GM18508 (cell line): ENCODE measurements around the gene SFT2D2.

Source experiments
- ATAC-seq: cut with Tn5 transposase; IDR thresholded peaks from one replicate; pipeline ENCODE4 v1.9.1; 2021; ENCODE audit warnings: moderate number of reproducible peaks; ENCODE audit not compliant: insufficient read depth, unreplicated experiment

The SFT2D2 gene

DNA sequence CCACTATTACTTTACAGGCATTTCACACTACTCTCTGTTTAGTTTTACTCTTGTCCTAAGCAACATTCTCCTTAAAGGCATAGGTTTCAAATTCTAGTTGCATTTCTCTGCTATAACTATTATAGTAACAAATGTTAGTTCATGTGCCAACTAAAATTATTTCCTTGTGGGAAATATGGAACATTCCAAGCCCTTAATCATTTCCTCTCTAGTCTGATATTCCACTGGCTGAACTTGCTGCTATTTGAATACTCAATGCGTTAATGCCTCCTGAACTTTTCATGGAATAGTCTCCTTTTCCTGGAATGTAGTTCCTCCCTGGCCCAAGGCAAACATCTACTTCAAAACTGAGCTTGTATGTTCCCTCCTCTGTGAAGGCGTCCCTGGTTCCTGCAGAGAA lies 35.6 kb downstream of the SFT2D2 start:
- ATAC-seq: no peak

DNA sequence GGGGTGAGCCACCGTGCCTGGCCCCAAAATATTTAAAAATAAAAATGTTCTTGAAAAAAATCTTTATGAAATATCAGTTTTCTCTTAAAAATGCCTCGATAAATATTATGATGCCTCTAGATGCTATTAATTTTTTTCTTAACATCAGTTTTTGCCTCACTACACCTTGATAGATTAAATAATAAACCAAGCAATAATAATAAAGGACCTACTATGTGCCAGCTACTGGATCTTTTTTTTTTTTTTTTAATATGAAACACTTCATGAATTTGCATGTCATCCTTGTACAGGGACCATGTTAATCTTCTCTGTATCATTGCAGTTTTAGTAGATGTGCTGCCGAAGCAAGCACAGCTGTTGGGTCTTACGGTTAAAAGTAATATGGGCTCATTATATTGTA lies 37.3 kb downstream of the SFT2D2 start:
- no peak for ATAC-seq

DNA sequence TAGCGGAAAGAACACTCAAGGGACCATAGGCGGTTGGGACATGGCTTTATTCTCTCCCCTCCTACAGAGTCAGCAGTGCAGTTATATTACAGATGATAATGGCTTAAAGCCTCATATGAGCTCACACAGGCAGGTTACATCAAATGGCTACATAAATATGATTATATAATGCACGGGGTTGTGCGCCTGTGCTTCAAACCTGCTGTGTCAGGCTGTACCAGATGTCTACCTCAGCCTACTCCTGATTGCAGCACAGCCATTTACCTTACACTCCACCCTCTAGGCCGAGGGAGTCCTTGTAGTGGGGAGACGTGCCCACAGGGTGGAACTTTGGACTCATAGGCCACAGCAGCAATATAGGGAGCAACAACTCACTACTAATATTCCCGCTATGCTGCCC lies 38.5 kb downstream of the SFT2D2 start:
- no peak for ATAC-seq

DNA sequence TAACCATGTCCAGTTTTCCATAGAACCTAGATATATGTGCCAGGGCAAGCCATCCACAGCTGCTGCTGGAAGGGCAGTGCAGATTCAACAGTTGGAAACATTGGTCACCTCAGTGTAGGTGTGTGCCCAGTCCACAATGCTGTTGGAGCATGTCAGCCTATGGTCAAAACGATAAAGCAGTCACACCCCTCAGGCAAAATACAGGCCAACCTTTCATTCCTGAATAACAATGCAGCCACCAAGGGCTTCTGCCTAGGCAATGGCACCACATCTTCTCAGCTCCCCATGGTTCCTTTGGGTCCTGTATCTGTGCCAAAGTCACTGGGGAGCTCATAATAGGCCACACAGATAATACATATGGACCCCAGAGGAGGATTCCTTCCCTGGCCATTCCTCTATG lies 39.8 kb downstream of the SFT2D2 start:
- no peak for ATAC-seq

DNA sequence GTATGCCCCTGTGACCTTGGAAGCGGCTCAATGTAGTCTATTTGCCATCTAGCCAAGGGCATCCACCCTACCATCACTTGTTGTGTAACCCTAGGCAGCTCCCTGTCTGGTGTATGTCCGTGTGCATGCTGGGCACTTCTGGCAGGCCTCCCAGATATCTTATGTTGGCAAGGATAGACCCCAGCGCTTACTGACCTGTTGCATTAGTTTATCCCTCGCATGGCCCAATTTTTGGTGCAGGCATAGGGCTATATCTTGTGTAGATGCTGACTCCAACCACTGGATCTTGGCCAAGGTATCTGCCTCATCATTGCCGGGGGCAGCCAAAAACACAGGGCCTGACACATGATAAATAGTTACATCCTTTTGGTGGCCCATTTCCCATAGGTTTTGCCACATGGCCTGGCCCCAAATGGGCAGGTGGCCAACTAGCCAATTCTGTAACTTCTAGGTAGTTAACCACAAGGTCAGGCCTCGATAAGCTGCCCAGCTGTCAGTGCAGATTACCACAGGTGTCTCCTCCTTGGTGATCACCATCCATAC lies 40.9 kb downstream of the SFT2D2 start:
- no peak for ATAC-seq

DNA sequence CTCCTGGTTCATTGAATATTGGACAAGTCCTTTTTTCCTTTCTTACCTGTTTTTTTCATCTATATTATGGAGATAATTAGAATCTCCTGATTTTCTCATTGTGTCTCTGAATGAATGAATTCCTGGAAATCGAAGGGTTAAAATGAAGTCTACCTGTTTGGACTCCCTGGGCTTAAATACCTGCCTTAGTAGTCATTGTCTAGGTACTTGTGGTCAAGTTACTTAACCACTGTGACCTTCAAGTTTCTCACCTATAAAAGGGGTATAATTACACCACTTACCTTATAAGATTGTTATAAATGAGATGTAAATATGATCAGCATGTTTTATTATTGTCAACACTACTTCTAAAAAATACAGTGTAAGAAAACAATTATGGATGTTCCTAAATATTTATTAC lies 45.8 kb downstream of the SFT2D2 start:
- ATAC-seq: no peak

DNA sequence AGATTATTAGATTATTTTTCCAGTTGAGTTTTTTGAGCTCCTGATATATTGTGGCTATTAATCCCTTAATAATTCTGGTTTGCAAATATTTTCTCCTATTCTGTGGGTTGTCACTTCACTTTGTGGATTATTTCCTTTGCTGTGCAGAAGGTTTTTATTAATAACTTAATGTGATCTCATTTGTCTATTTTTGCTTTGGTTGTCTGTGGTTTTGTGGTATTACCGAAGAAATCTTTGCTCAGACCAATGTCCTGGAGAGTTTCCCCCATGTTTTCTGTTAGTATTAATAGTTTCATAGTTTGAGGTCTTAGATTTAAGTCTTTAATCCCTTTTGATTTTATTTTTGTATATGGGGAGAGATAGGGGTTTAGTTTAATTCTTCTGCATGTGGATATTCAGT lies 47.8 kb downstream of the SFT2D2 start:
- no peak for ATAC-seq

DNA sequence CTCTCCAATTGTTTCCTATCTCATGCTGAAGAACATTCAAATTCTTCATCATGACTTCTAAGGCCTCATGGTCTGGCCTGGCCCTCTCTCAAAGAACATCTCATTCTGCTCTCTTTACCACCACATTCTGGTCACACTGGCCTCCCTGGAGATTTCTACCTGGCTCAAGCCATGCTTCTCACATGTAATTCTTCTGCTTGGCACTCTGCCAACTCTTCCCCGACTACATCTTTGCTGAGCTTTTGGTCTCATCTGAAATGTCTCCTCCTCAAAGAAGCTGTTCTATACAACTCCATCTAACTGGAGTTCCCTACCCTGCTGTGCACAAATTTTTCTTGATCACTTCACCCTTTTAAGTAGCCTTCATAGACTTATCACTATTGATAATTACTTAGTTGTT lies 53.4 kb downstream of the SFT2D2 start:
- ATAC-seq: no peak

DNA sequence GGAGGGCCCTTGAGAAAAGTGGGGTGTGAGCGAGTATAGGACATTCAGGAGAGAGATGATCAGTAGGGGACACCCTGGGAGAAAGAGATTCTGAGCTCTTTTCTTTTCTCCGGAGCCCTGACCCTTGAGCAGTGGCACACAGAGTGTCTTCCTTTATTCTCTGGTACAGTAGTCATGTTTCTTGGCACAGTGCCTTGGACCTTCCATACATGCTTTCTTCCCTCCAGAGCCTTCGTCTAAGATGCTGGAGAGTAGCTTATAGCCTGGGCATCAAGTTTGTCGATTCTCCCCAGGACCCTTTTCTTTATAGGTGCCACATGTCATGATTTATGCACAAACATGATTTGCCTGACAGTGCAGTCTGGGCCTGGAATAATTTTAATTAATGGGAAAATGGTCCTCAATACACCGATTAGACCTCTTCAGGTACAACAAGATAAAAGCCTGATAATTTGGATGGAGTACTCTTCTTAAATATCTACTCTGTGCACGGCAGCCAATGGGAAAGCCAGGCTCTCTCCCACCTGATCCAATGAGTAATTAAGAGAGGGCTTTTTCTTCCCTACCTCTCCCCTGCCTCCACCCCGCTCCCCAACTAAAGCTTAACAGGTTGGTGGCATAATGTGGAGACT lies 54.6 kb downstream of the SFT2D2 start, which contains the start of gene TBX19:
Gene TBX19, plus strand, starts transcription at position 582 of the 632 bp plus-strand sequence. CDS start 214 bp downstream, outside the sequence.
- ATAC-seq: no peak

DNA sequence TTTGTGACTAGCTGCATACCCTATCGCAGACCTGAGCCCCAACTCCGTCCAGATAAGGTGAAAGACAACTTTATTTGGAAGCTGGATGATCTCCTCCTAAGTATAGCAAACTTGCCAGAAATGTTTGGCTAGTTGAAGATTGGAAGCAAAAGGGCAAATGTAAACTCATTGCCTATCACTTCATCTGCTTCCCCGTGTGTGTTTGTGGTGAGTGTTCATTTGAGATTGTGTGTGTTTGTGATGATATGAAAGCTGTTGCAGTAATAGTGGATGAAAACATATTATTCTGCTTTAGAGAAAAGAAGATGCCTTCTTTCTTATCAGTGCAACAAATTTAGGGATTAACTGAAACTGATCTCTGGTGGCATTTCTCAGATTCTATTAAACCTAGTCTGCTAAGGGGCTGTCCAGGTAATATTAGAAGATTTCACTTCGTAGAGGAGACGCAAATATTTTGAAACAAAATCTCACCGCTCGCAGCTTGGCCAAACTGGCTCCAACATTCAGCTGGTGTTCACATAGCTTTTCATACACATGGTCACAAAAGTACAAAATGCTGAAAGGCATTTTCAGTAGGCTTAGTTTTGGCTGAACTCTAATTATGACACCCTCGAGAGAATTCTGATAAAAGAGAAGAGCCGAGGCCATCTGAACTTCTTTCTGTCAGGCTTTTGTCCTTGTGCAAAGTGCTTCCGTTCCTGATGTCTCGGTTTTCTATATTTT lies 56.0 kb downstream of the SFT2D2 start:
- ATAC-seq: no peak

DNA sequence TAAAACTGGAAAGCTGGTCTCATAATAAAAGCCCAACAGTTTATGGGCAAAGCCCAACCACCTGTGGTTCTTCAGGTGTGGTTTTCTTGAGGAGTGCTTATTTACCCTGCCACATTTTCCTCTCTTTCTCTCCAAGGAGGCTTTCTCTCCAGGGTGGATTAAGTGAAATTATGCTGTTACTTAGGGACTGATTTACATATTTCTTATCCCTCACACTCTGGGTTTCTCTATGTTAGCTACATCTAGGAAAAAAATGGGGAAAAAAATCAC lies 59.7 kb downstream of the SFT2D2 start:
- no peak for ATAC-seq

DNA sequence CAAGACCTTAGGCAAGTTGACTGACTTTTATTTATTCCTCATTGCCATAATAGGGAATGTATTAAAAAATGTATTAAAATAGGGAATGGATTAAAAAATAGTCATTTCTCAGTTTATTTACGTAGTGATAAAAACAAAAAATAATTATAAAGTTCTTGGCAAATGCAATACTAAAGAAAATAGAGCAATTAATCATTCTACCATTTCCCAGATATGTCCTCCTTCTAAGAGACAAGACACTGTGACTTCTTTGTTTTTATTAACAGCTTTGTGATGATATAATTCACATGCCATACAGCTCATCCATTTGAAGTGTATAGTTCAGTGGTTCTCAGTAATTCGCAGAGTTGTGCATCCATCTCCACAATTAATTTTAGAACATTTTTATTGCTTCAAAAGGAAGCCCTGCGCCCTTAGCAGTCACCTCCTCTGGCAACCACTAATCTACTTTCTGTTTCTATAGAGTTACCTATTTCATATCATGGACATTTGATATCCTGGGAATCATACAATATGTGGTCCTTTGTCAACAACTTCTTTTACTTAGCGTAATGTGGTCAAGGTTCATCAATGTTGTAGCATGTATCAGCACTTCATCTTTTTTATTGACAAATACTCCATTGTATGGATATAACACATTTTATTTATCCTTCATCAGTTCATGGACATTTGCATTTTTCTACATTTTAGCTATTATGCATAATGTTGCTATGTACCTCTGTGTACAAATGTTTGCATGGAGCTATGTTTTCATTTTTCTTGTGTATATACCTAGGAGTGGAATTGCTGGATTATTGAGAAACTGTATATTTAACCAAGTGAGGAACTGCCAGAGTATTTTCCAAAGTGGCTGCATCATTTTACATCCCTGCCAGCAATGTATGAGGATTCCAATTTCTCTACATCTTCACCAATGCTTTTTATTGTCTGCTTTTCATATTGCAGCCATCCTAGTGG lies 60.4 kb downstream of the SFT2D2 start:
- no peak for ATAC-seq

DNA sequence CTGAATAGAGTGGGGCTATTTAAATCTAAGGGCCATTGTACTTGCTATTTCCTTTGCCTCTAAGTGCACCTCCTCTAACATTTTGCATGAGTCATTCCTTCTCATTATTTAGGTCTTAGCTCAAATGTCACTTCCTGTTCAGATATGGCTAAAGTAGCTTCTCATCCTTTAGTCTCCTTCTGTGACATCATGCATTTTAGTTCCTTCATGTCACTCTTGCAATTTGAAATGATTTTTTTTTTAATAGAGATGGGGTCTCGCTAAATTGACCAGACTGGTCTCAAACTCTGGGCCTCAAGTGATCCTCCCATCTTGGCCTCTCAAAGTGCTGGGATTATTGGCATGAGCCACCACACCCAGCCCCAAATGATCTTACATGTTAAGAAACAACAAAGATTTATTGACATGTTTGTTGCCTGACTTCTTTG lies 61.4 kb downstream of the SFT2D2 start:
- no peak for ATAC-seq

DNA sequence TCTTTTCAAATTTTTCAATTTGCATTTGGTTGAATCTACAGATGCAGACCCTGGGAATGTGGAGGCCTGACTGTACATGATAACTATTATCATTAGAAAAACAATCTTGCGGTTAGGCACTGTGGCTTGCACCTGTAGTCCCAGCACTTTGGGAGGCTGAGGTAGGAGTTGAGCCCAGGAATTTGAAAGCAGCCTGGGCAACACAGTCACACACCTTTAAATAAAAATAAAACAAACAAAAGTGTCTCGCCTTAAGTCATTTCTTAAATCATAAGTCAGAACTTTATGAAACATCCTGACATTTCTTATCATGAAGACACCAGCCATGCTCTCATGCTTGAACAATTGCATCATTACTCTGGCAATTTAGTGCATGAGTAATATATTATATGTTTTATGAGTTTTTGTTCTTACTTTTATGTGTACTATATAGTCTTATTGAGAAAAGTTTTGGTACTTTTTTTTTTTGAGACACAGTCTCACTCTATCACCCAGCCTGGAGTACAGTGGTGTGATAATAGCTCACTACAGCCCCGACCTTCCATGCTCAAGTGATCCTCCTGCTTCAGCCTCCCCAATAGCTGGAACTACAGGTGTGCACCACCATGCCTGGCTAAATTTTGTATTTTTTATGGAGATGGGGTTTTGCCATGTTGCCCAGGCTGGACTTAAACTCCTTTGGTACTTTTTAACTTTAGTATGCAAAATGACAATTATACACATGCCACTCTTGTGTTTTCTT lies 62.7 kb downstream of the SFT2D2 start:
- ATAC-seq: no peak

DNA sequence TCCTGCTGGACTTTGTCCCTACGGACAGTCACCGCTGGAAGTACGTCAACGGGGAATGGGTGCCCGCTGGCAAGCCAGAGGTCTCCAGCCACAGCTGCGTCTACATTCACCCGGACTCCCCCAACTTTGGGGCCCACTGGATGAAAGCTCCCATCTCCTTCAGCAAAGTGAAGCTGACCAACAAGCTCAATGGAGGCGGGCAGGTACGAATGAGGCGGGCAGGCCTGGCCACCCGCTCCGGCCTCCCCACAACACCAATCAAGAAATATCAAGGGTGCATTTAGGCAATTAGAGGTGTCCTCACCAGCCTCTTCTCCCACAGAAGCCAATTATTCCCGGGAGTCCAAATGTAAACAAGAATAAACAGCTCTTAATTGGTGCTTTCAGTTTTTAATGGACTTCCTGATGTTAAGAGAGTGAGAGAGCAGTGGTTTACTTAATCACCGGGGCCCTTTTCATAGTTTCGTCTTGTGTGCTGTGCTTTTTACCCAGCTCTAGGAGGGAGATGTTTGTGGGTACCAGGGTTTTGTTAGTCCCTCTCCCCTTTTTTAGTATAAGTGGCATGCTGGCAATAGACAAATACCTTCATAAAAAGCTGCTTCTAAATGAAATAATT lies 65.5 kb downstream of the SFT2D2 start:
- ATAC-seq: no peak

DNA sequence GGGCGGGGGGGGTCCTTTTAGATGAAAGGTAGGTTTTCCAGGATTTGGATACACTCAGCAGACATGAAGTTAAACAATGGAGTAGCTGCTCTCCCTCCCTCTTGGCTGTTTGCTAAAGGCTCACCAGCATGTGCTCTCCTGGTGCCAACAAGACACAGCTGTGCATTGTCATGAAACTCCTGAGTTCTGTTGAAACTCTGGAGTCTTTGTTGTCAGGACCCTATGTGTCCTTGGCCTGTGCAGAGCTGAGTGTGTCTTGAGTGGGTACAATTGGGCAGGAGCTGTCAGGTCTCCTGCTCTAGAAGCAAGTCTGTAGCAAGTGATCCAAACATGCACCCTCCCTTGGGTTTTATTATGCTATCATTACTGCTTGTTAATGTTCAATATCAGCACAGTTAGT lies 67.6 kb downstream of the SFT2D2 start:
- no peak for ATAC-seq

DNA sequence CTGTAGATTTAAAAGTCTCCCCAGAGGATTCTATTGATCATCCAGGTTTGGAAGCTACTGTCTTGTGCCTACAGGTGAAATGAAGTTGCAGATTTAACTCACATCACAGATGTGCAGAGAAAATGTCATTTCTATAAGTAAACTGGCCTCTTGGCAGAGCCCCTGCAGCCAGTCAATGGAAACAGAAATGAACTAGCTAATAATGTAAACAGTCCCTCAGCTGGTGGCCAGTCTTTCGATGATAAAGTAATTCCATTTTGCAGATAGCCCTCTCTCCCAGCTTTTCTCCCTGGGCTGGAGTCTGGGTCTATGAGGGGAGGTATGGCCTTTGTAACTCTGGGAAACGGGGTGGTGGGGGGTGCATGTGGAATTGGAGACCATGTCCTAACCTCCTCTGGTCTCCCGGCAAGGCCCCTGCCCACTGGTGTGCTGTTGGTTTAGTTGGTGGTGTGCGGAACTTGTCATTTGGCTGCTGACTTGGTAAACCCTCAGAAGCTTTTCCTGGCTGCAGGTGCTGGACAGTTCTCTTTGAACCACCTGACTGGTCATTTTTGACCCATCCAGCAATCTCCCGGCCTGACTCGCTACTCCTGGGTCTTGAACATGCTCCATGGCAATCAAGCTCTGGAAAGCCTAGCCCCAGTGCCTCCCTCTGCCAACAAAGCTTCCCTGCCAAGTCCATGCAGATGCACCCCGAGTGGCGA lies 69.8 kb downstream of the SFT2D2 start:
- ATAC-seq: no peak

DNA sequence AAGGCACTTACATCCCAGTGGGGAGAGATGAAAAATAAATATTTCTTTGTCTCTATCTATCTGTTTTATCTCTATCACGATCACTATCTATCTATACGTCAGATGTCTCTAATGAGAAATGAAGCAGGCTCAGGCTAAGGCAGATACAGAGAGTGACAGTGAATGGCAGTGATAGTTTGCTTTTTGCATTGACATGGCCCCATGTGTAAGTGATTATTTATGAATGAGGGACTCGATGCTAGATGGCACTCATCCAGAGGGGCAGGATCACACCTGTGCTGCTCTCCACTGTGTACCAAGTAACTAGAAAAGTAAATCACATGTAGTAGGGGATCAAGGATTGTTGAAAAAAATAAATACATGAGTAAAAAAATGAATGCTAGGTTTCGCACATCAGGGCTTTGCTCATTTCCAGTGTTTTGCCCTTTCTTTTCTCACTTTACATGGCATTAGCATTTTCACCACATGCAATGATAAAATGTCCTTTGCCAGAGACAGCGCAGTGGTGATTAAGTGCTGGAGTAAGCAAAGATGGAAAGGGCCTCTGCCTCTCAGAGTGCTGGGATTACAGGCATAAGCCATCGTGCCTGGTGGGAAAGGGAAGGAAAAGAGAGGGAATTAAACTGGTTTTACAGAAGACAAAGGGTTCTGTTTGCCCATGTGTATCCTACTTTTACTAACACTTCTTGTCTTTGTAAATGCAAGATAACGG lies 71.4 kb downstream of the SFT2D2 start:
- no peak for ATAC-seq

DNA sequence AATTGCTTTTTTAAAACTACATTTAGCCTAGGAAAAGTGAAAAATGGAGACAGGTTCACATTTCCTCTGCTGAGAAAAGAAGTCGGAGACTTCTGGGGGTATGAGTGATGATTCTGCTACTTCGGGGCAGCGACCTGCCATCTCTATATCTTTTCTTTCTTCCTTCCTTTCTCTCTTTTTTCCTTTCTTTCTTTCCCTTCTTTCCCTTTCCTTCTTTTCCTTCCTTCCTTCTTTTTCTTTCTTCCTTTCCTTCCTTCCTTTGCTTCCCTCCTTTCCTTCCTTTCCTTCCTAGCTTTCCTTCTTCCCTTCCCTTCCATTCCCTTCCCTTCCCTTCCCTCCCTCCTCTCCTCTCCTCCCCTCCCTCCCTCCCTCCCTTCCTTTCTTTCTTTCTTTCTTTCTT lies 72.6 kb downstream of the SFT2D2 start:
- ATAC-seq: no peak
